Stimulated activated CD4-positive, alpha-beta T cell treated with anti-CD3 and anti-CD28 coated beads, TNF-alpha, amount 100 ng/mL, for 48 hours (primary cell): ENCODE data around the gene GVQW3.

Source experiments
- DNase-seq, 3 donors: peaks; one replicate each; pipeline ENCODE4 v3.0.0-alpha.2; 2020; ENCODE audit warnings: low read depth in 3 of 3

Gene GVQW3

GRCh38 chr11:76380977-76381719, at the start of gene GVQW3, which contains the start of gene THAP12:
TSS of gene GVQW3 (plus strand) at chr11:76381323. CDS start at chr11:76381829, 506 bp downstream.
TSS of gene THAP12 (minus strand) at chr11:76381132. CDS start at chr11:76380836, 296 bp downstream.
- peak; percentile 93 to 95 (median 94) for DNase-seq

- DNase-seq = no peak
These were observed 46.2 kb upstream of the GVQW3 start for GRCh38 chr11:76334826-76335389.

GRCh38 chr11:76335842-76336241, 45.3 kb upstream of the GVQW3 start:
- DNase-seq = no peak

GRCh38 chr11:76336597-76336996, 44.5 kb upstream of the GVQW3 start:
- DNase-seq = no peak

- DNase-seq = no peak
These were observed 43.7 kb upstream of the GVQW3 start for GRCh38 chr11:76337469-76337868.

- no peak for DNase-seq
These were observed 43.2 kb upstream of the GVQW3 start for GRCh38 chr11:76337923-76338322.

- no peak for DNase-seq
These were observed 41.9 kb upstream of the GVQW3 start for GRCh38 chr11:76339221-76339620.

- DNase-seq = no peak
These were observed 33.7 kb upstream of the GVQW3 start for GRCh38 chr11:76347466-76347865.

- DNase-seq = no peak
These were observed 32.8 kb upstream of the GVQW3 start for GRCh38 chr11:76348348-76348747.

GRCh38 chr11:76355172-76355571, 26.0 kb upstream of the GVQW3 start:
- DNase-seq = no peak

- no peak for DNase-seq
These were observed 19.7 kb upstream of the GVQW3 start for GRCh38 chr11:76361374-76361773.

GRCh38 chr11:76361776-76362175, 19.3 kb upstream of the GVQW3 start:
- no peak for DNase-seq

GRCh38 chr11:76362716-76363115, 18.4 kb upstream of the GVQW3 start:
- DNase-seq = no peak

GRCh38 chr11:76365038-76365679, 16.0 kb upstream of the GVQW3 start:
- no peak for DNase-seq

- no peak for DNase-seq
These were observed 12.6 kb upstream of the GVQW3 start for GRCh38 chr11:76368490-76368889.

GRCh38 chr11:76369406-76369805, 11.7 kb upstream of the GVQW3 start:
- DNase-seq = no peak

GRCh38 chr11:76371170-76371569, 10.0 kb upstream of the GVQW3 start:
- peak in 1 of 3 donors; percentile 29 for DNase-seq

- no peak for DNase-seq
These were observed 4.2 kb upstream of the GVQW3 start for GRCh38 chr11:76376746-76377558.

GRCh38 chr11:76379807-76380158, 1.3 kb upstream of the GVQW3 start:
- DNase-seq = no peak

GRCh38 chr11:76380159-76380976, 755 bp upstream of the GVQW3 start:
- DNase-seq = peak; percentile 36 to 54 (median 47)

GRCh38 chr11:76382209-76382608, 1.1 kb downstream of the GVQW3 start:
- no peak for DNase-seq
